Measurements from ENCODE around the gene BCL2L14.

Gene BCL2L14

GRCh38 chr12:12070674-12071656 lies at the start of gene BCL2L14:
TSS of gene BCL2L14 (plus strand) at chr12:12070939. CDS start at chr12:12079306, 8,367 bp downstream.
- DNase-seq (ENCODE audit: low read depth) = peak; percentile 67
- H3K4me3 ChIP-seq (ENCODE audit: low read depth, low read length) = peak within 1 kb of the TSS; percentile 9; the same call in 1 of the 2 replicates
- peak; percentile 44 for TF ChIP-seq CTCF (IDR thresholded peaks at IDR 0.05; ENCODE audit: control insufficient read depth, extremely low read depth, insufficient read depth)

- H3K4me3 ChIP-seq (ENCODE audit: low read depth, low read length) = no peak overlapping the region
- DNase-seq (ENCODE audit: low read depth) = no peak
- TF ChIP-seq CTCF (IDR thresholded peaks at IDR 0.05; ENCODE audit: control insufficient read depth, extremely low read depth, insufficient read depth) = no peak
Observed at GRCh38 chr12:12022306-12022936, 48.3 kb upstream of the BCL2L14 start.

GRCh38 chr12:12023456-12023855 lies 47.3 kb upstream of the BCL2L14 start:
- DNase-seq (ENCODE audit: low read depth) = no peak
- TF ChIP-seq CTCF (IDR thresholded peaks at IDR 0.05; ENCODE audit: control insufficient read depth, extremely low read depth, insufficient read depth) = no peak
- H3K4me3 ChIP-seq (ENCODE audit: low read depth, low read length) = no peak overlapping the region

GRCh38 chr12:12024911-12025682 lies 45.6 kb upstream of the BCL2L14 start:
- H3K4me3 ChIP-seq (ENCODE audit: low read depth, low read length) = no peak overlapping the region
- no peak for DNase-seq (ENCODE audit: low read depth)

GRCh38 chr12:12025799-12026386 lies 44.8 kb upstream of the BCL2L14 start:
- no peak for TF ChIP-seq CTCF (IDR thresholded peaks at IDR 0.05; ENCODE audit: control insufficient read depth, extremely low read depth, insufficient read depth)
- no peak overlapping the region for H3K4me3 ChIP-seq (ENCODE audit: low read depth, low read length)
- DNase-seq (ENCODE audit: low read depth) = no peak

More at GRCh38 chr12:12024911-12025682, 45.6 kb upstream of the BCL2L14 start:
- no peak for TF ChIP-seq CTCF (IDR thresholded peaks at IDR 0.05; ENCODE audit: control insufficient read depth, extremely low read depth, insufficient read depth)

- no peak overlapping the region for H3K4me3 ChIP-seq (ENCODE audit: low read depth, low read length)
- no peak for DNase-seq (ENCODE audit: low read depth)
- TF ChIP-seq CTCF (IDR thresholded peaks at IDR 0.05; ENCODE audit: control insufficient read depth, extremely low read depth, insufficient read depth) = no peak
Observed at GRCh38 chr12:12028668-12029402, 41.9 kb upstream of the BCL2L14 start.
